Measurements from ENCODE around the gene PERCC1.

DNA sequence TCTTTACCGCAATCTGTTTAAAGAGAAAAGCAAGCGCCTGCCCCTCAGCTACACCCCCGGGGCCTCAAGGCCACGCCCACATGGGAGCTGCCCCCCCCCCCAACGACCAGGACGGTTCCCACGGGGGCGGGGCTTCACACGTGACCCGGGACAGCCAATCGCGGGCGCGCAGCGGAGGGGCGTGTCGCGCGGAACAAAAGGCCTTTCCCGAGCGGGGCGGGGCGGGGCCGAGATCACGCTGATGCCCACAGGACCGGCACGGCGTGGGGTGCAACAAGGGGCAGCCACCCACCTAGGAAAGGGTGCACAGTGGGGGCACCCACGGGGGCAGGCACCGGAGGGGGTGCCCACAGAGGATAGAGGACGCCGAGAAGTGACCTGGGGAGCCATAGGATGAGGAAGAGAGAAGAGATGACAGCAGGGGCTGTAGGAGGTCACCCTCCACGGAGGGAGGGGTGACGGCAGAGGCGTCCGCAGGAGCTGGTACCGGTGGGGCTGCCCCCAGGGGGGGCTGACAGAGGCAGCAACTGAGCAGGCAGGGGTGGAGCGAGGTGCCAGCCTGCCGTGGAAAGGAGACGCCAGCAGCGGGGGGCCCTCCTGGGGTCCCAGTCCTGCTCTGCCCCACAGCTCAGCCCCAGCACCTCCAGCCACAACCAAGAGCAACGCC is 22.6 kb upstream of the PERCC1 start:
- TF ChIP-seq EZH2phosphoT487 (IDR thresholded peaks at IDR 0.05; ENCODE audit: borderline replicate concordance, low read length) = no peak
- TF ChIP-seq, protein P1, sequence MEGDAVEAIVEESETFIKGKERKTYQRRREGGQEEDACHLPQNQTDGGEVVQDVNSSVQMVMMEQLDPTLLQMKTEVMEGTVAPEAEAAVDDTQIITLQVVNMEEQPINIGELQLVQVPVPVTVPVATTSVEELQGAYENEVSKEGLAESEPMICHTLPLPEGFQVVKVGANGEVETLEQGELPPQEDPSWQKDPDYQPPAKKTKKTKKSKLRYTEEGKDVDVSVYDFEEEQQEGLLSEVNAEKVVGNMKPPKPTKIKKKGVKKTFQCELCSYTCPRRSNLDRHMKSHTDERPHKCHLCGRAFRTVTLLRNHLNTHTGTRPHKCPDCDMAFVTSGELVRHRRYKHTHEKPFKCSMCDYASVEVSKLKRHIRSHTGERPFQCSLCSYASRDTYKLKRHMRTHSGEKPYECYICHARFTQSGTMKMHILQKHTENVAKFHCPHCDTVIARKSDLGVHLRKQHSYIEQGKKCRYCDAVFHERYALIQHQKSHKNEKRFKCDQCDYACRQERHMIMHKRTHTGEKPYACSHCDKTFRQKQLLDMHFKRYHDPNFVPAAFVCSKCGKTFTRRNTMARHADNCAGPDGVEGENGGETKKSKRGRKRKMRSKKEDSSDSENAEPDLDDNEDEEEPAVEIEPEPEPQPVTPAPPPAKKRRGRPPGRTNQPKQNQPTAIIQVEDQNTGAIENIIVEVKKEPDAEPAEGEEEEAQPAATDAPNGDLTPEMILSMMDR (conservative IDR thresholded peaks at IDR 0.05; ENCODE audit: low read depth, low read length) = no peak
- TF ChIP-seq EZH2 (IDR thresholded peaks at IDR 0.05; ENCODE audit: low read length, unreplicated experiment) = no peak

Data from PC-3 (cell line).